ENCODE results near the gene PRCP.

DNA sequence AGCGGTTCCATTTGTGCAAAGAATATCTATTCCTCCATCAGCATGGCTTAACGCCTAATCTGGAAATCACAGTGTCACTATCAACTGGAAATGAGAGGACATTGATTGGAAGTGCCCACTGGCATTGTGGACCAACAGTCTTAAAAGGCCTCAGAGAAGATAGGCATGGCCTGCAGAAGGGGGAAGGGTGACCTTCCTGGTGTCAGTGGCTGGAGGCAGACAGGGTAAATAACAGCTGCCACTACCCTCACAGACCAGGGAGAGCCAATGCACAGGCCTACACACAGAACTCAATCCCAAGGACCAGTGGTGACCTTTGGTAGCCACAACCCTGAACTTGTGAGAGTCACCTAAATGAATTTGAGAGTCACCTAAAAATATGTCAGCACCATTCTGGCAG, 37.3 kb upstream of the PRCP start:
- TF ChIP-seq POLR2A (IDR thresholded peaks at IDR 0.05) (no peak), POLR2AphosphoS5 (IDR thresholded peaks at IDR 0.05) (no peak)
- TF ChIP-seq, protein P1, sequence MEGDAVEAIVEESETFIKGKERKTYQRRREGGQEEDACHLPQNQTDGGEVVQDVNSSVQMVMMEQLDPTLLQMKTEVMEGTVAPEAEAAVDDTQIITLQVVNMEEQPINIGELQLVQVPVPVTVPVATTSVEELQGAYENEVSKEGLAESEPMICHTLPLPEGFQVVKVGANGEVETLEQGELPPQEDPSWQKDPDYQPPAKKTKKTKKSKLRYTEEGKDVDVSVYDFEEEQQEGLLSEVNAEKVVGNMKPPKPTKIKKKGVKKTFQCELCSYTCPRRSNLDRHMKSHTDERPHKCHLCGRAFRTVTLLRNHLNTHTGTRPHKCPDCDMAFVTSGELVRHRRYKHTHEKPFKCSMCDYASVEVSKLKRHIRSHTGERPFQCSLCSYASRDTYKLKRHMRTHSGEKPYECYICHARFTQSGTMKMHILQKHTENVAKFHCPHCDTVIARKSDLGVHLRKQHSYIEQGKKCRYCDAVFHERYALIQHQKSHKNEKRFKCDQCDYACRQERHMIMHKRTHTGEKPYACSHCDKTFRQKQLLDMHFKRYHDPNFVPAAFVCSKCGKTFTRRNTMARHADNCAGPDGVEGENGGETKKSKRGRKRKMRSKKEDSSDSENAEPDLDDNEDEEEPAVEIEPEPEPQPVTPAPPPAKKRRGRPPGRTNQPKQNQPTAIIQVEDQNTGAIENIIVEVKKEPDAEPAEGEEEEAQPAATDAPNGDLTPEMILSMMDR (IDR thresholded peaks at IDR 0.05): no peak

Data from breast epithelium (tissue), 3 donors.